ENCODE data around the gene MBOAT1. TPM values are rescaled to one million over a fixed set of nuclear protein-coding genes. Genes with fewer than 3 reads are reported as not detected.

Gene MBOAT1
- total and polyA plus RNA-seq, 12 donors, result 1.5 to 7.9 (median 3.8) TPM

GRCh38 chr6:20068421-20068988, 143.8 kb downstream of the MBOAT1 start:
- Histone ChIP-seq H3K27ac (no peak overlapping the region), H3K4me1 (no peaks in the 10 kb centered on the region), H3K36me3 (no peaks in the 10 kb centered on the region), H3K4me3 (no peak overlapping the region), H3K27me3 (no peaks in the 10 kb centered on the region), H3K9me3 (peaks cover 0 to 12% (median 0%) of the 10 kb centered on the region in 11 donors)
- ATAC-seq (no peak), DNase-seq (no peak)
- TF ChIP-seq CTCF (IDR thresholded peaks at IDR 0.05), result no peak
- intact Hi-C loops (cut with DNase I), result no loop called here
- WGBS, 2 donors, result 76 to 79% methylated on average over 10 of the region's 10 CpGs

- Histone ChIP-seq H3K27me3 (no peaks in the 10 kb centered on the region), H3K4me3 (no peak overlapping the region), H3K27ac (no peak overlapping the region), H3K9me3 (peaks cover 0 to 6% (median 0%) of the 10 kb centered on the region in 11 donors), H3K36me3 (no peaks in the 10 kb centered on the region), H3K4me1 (no peaks in the 10 kb centered on the region)
- intact Hi-C loops (cut with DNase I), result no loop called here
- TF ChIP-seq CTCF (IDR thresholded peaks at IDR 0.05), result no peak
- ATAC-seq (no peak), DNase-seq (no peak)
- WGBS, 2 donors, result 80 to 82% methylated on average over 5 of the region's 5 CpGs
Measured at GRCh38 chr6:20061952-20062351, 150.3 kb downstream of the MBOAT1 start.

- WGBS, 2 donors, result 85% methylated on average over 1 of the region's 1 CpG
Measured at GRCh38 chr6:20060252-20060651, 152.0 kb downstream of the MBOAT1 start.

GRCh38 chr6:20058912-20059311, 153.4 kb downstream of the MBOAT1 start:
- WGBS, 2 donors, result 69 to 81% methylated on average over 3 of the region's 3 CpGs
- peaks cover 0 to 6% (median 0%) of the 10 kb centered on the region in 11 donors for H3K9me3 ChIP-seq

More at GRCh38 chr6:20060252-20060651, 152.0 kb downstream of the MBOAT1 start:
- intact Hi-C loops (cut with DNase I), result no loop called here
- no peaks in the 10 kb centered on the region for H3K36me3 ChIP-seq
- ATAC-seq, result no peak
- TF ChIP-seq CTCF (IDR thresholded peaks at IDR 0.05), result no peak
- no peak overlapping the region for H3K4me3 ChIP-seq
- DNase-seq, result no peak
- H3K27me3 ChIP-seq, result no peaks in the 10 kb centered on the region
- H3K4me1 ChIP-seq, result no peaks in the 10 kb centered on the region
- H3K27ac ChIP-seq, result no peak overlapping the region
- peaks cover 0 to 6% (median 0%) of the 10 kb centered on the region in 11 donors for H3K9me3 ChIP-seq

More at GRCh38 chr6:20058912-20059311, 153.4 kb downstream of the MBOAT1 start:
- no peaks in the 10 kb centered on the region for H3K27me3 ChIP-seq
- no peaks in the 10 kb centered on the region for H3K4me1 ChIP-seq
- H3K36me3 ChIP-seq, result no peaks in the 10 kb centered on the region
- intact Hi-C loops (cut with DNase I), result loop anchor here (5.0 to 10.0 kb wide), 6 partner anchors 244 to 1464 kb away; no protein-coding TSS in a partner anchor
- ATAC-seq, result no peak
- no peak overlapping the region for H3K4me3 ChIP-seq
- no peak for TF ChIP-seq CTCF (IDR thresholded peaks at IDR 0.05)
- no peak overlapping the region for H3K27ac ChIP-seq
- DNase-seq, result no peak

All from heart right ventricle (tissue), 16 donors.